NB4 (cell line): ENCODE data around the gene EFCAB6.

Experiments used
- POLR2A ChIP-seq: IDR thresholded peaks from 2 replicates; pipeline ENCODE4 v1.6.1; 2011; ENCODE audit warnings: mild to moderate bottlenecking; ENCODE audit not compliant: insufficient read length; ENCODE audit errors: extremely low read depth
- TF ChIP-seq, protein P1 (sequence below): IDR thresholded peaks from one replicate; pipeline ENCODE4 v1.5.1; 2012; ENCODE audit warnings: low read depth, low read length

DNA sequence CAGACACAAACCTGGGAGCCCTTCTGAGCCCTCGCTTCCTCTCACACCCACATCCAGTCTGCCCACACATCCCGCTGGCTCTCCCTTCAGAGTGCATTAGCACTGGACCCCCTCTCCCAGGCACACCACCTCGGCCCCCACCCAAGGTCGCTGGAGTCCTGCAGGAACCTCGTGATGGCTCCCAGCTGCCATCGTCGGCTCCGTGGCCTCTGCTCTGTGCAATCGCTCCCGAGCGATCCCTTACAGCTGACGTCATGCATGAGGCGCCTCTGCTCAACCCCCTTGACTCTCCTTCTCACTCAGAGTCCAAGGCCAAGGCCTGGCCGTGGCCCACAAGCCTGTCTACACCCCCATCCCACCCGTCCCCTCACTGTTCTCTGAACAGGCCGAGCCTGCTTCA is 183.9 kb downstream of the EFCAB6 start:
- TF ChIP-seq, protein P1, sequence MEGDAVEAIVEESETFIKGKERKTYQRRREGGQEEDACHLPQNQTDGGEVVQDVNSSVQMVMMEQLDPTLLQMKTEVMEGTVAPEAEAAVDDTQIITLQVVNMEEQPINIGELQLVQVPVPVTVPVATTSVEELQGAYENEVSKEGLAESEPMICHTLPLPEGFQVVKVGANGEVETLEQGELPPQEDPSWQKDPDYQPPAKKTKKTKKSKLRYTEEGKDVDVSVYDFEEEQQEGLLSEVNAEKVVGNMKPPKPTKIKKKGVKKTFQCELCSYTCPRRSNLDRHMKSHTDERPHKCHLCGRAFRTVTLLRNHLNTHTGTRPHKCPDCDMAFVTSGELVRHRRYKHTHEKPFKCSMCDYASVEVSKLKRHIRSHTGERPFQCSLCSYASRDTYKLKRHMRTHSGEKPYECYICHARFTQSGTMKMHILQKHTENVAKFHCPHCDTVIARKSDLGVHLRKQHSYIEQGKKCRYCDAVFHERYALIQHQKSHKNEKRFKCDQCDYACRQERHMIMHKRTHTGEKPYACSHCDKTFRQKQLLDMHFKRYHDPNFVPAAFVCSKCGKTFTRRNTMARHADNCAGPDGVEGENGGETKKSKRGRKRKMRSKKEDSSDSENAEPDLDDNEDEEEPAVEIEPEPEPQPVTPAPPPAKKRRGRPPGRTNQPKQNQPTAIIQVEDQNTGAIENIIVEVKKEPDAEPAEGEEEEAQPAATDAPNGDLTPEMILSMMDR = no peak
- no peak for TF ChIP-seq POLR2A
